CD4-positive, alpha-beta T cell treated with Interleukin-2 at 100 ng/mL for 4 hours (primary cell): ENCODE results near the gene IL31.

ENCODE experiments used
- DNase-seq: peaks from one replicate; pipeline ENCODE4 v3.0.0-alpha.2; 2020; ENCODE audit warnings: low spot score

The IL31 gene

GRCh38 chr12:122128481-122128880 lies 45.5 kb downstream of the IL31 start:
- DNase-seq: no peak

GRCh38 chr12:122127839-122128238 lies 46.2 kb downstream of the IL31 start:
- DNase-seq: no peak

GRCh38 chr12:122126713-122127597 lies 47.1 kb downstream of the IL31 start:
- no peak for DNase-seq

- DNase-seq: no peak
Observed at GRCh38 chr12:122126342-122126635, 47.7 kb downstream of the IL31 start.

- no peak for DNase-seq
Observed at GRCh38 chr12:122125452-122126341, 48.3 kb downstream of the IL31 start.

GRCh38 chr12:122124370-122124769 lies 49.7 kb downstream of the IL31 start:
- no peak for DNase-seq

GRCh38 chr12:122123761-122124145 lies 50.3 kb downstream of the IL31 start:
- DNase-seq: no peak

GRCh38 chr12:122123051-122123760 lies 50.8 kb downstream of the IL31 start:
- DNase-seq: peak; percentile 75
